Activated naive CD8-positive, alpha-beta T cell treated with anti-CD3 and anti-CD28 coated beads, Interleukin-2, amount 50 U/mL, for 16 hours (primary cell): Measurements from ENCODE around the gene TRIM46.
"Not testable (repeated sequence)": the region's sequence is repeated elsewhere in the genome, so short reads cannot be mapped to it uniquely, and the experiment has no call there.

Experiments
- DNase-seq: peaks from one replicate; pipeline ENCODE4 v3.0.0-alpha.2; 2020; ENCODE audit warnings: low read depth, low spot score

TRIM46 gene

DNA sequence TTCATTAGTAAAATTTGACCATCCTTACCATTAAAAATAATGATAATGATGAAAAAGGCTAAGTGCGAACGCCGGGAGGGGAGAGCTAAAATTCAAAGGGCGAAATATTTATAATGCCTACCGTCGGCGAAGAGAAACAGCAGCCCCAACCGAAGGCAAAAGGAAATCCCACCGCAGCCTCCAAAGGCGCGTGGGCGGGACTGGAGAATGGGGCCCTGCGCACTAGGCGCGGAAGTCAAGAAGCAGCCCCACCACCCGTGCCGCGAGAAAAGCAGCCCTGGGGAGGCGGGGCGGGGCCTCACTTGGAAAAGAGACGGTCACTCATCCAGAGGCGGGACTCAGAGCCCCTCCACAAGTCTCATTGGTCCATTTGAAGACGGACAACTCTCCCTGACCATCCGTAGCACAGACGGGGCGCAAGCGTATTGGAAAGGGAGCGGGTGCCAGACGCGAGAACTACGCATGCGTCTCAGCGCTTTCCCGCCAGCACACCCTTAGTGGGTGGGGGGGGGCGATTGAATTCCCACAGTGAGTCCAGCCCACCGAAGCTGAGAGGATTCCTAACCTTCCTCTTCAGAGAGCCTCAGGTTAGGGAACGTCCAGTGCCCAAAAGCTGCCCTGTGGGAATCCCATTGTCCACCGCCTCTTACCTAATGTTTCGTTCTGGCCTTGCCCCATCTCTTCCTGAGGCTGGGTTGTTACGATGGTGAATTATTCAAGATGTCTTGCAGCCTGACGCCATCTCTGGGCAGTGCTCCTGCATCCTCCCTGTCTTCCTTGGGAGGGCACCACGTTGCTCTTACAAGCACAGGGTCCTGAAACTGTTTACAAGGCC lies 53.8 kb downstream of the TRIM46 start:
- peak; percentile 98 for DNase-seq

- no peak for DNase-seq
These were observed 54.4 kb downstream of the TRIM46 start for GRCh38 chr1:155228096-155228427.

DNA sequence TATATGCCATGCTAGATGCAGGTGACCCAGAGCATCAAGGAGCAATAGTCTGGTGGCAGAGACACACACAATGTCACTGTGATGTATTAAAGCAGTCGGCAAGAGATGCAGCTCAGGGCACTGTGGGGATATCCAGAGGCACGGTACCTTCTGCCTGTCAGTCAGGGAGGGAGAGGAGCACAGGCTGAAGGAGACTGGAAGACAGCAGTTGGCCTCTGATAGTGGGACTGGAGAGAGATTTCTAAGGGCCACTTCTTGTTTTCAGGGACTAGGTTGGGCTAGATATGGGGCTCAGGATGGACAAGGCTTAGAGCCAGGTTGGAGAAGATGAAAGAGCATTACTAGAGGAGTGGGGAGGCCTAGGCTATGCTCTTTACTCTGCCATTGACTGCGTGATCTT lies 57.7 kb downstream of the TRIM46 start:
- DNase-seq: not testable (repeated sequence)

GRCh38 chr1:155232001-155232978 lies 58.6 kb downstream of the TRIM46 start:
- not testable (repeated sequence) for DNase-seq

DNA sequence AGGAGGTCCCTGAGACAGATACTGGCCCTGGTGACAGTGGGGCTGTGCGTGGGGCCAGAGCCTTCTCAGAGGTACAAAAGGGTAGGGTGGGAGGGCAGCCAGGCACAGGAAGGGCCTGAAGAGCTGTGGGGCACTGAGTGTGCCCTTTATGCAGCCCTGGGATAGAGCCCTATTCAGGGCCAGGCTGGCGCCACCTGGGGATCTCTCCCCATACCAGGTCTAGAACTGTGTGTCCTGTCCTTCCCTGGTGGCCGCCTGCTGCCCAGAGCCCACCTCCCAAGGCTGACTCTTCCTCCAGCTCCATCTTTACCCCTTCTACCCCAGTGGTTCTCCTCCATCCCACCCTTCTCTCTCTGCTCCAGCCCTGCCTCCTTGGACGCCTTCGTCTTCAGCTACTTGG lies 59.9 kb downstream of the TRIM46 start:
- not testable (repeated sequence) for DNase-seq
